Measurements from ENCODE around the gene SMOC1.

GRCh38 chr14:70073924-70074566, 194.8 kb downstream of the SMOC1 start:
- TF ChIP-seq EZH2 (IDR thresholded peaks at IDR 0.05; ENCODE audit: insufficient read depth, poor library complexity, severe bottlenecking) (no peak), EZH2phosphoT487 (IDR thresholded peaks at IDR 0.05; ENCODE audit: insufficient read depth, low read depth) (no peak)

All from GM23248 (cell line).